ENCODE data around the gene OBSCN. TPM values are rescaled to one million over a fixed set of nuclear protein-coding genes. Genes with fewer than 3 reads are reported as not detected.

The OBSCN gene
- total RNA-seq, 2 donors from 2014 or later: 14.5 to 34.9 TPM

GRCh38 chr1:228302086-228302485 lies 94.2 kb downstream of the OBSCN start:
- no peak for TF ChIP-seq POLR2A (IDR thresholded peaks at IDR 0.05)
- no peak for TF ChIP-seq CTCF (IDR thresholded peaks at IDR 0.05)
- no peak overlapping the region for H3K27ac ChIP-seq
- intact Hi-C loops (cut with DNase I): no loop called here
- ATAC-seq: no peak
- H3K9me3 ChIP-seq: peaks cover 0 to 21% (median 0%) of the 10 kb centered on the region in 3 donors
- DNase-seq: no peak
- no peaks in the 10 kb centered on the region for H3K27me3 ChIP-seq
- no peaks in the 10 kb centered on the region for H3K36me3 ChIP-seq (replicated peaks in 1 of 2; ENCODE audit: insufficient read depth in 1 of 2, low read depth in 2 of 2)
- no peaks in the 10 kb centered on the region for H3K4me1 ChIP-seq
- H3K4me3 ChIP-seq: no peak overlapping the region
- 90 to 92% methylated on average over 4 of the region's 4 CpGs for WGBS, 2 donors

- no peaks in the 10 kb centered on the region for H3K27me3 ChIP-seq
- ATAC-seq: no peak
- no peaks in the 10 kb centered on the region for H3K4me1 ChIP-seq
- H3K9me3 ChIP-seq: peaks cover 0 to 21% (median 0%) of the 10 kb centered on the region in 3 donors
- intact Hi-C loops (cut with DNase I): no loop called here
- no peak overlapping the region for H3K27ac ChIP-seq
- DNase-seq: peak in 2 of 4 donors; percentile 5 to 7
- no peaks in the 10 kb centered on the region for H3K36me3 ChIP-seq (replicated peaks in 1 of 2; ENCODE audit: insufficient read depth in 1 of 2, low read depth in 2 of 2)
- 83 to 84% methylated on average over 9 of the region's 9 CpGs for WGBS, 2 donors
- TF ChIP-seq POLR2A (IDR thresholded peaks at IDR 0.05) (no peak), CTCF (IDR thresholded peaks at IDR 0.05) (no peak)
- no peak overlapping the region for H3K4me3 ChIP-seq
Observed at GRCh38 chr1:228303596-228303995, 95.8 kb downstream of the OBSCN start.

- intact Hi-C loops (cut with DNase I): no loop called here
- no peaks in the 10 kb centered on the region for H3K27me3 ChIP-seq
- no peak overlapping the region for H3K4me3 ChIP-seq
- 64 to 71% methylated on average over 8 of the region's 8 CpGs for WGBS, 2 donors
- peak in 1 of 4 donors; percentile 6 for DNase-seq
- peaks cover 0 to 21% (median 0%) of the 10 kb centered on the region in 3 donors for H3K9me3 ChIP-seq
- no peaks in the 10 kb centered on the region for H3K36me3 ChIP-seq (replicated peaks in 1 of 2; ENCODE audit: insufficient read depth in 1 of 2, low read depth in 2 of 2)
- no peaks in the 10 kb centered on the region for H3K4me1 ChIP-seq
- H3K27ac ChIP-seq: no peak overlapping the region
- no peak for ATAC-seq
- no peak for TF ChIP-seq CTCF (IDR thresholded peaks at IDR 0.05)
- no peak for TF ChIP-seq POLR2A (IDR thresholded peaks at IDR 0.05)
Observed at GRCh38 chr1:228304225-228304624, 96.4 kb downstream of the OBSCN start.

GRCh38 chr1:228304766-228305395 lies 97.0 kb downstream of the OBSCN start:
- Histone ChIP-seq H3K36me3 (replicated peaks in 1 of 2; ENCODE audit: insufficient read depth in 1 of 2, low read depth in 2 of 2) (no peaks in the 10 kb centered on the region), H3K27me3 (no peaks in the 10 kb centered on the region), H3K27ac (no peak overlapping the region), H3K9me3 (peaks cover 0 to 21% (median 0%) of the 10 kb centered on the region in 3 donors), H3K4me3 (no peak overlapping the region), H3K4me1 (no peaks in the 10 kb centered on the region)
- intact Hi-C loops (cut with DNase I): no loop called here
- WGBS, 2 donors: 78 to 79% methylated on average over 6 of the region's 6 CpGs
- ATAC-seq (no peak), DNase-seq (peak in 1 of 4 donors; percentile 7)
- TF ChIP-seq POLR2A (IDR thresholded peaks at IDR 0.05) (no peak), CTCF (IDR thresholded peaks at IDR 0.05) (no peak)

GRCh38 chr1:228305721-228306152 lies 97.9 kb downstream of the OBSCN start:
- no peak overlapping the region for H3K27ac ChIP-seq
- 79 to 87% methylated on average over 4 of the region's 6 CpGs for WGBS, 2 donors
- H3K4me3 ChIP-seq: no peak overlapping the region
- no peaks in the 10 kb centered on the region for H3K27me3 ChIP-seq
- peak in 2 of 4 donors; percentile 5 to 7 for DNase-seq
- H3K4me1 ChIP-seq: no peaks in the 10 kb centered on the region
- peaks cover 0 to 21% (median 0%) of the 10 kb centered on the region in 3 donors for H3K9me3 ChIP-seq
- no peaks in the 10 kb centered on the region for H3K36me3 ChIP-seq (replicated peaks in 1 of 2; ENCODE audit: insufficient read depth in 1 of 2, low read depth in 2 of 2)
- ATAC-seq: no peak
- TF ChIP-seq CTCF (IDR thresholded peaks at IDR 0.05): no peak
- TF ChIP-seq POLR2A (IDR thresholded peaks at IDR 0.05): no peak
- intact Hi-C loops (cut with DNase I): no loop called here
